Skeletal muscle satellite cell (primary cell): ENCODE measurements around the gene IRF6.

ENCODE experiments used
- H3K27me3 ChIP-seq: 2 replicates; pipeline ENCODE4 v1.7.0; 2013; ENCODE audit warnings: low read length; ENCODE audit not compliant: control insufficient read depth, insufficient read depth
- H3K36me3 ChIP-seq: 2 replicates; pipeline ENCODE4 v1.7.0; 2013; ENCODE audit warnings: mild to moderate bottlenecking, control low read depth, low read length; ENCODE audit not compliant: insufficient read depth
- H3K4me1 ChIP-seq: 2 replicates; pipeline ENCODE4 v1.7.0; 2013; ENCODE audit warnings: low read length; ENCODE audit not compliant: control insufficient read depth, insufficient read depth
- H3K4me2 ChIP-seq: 2 replicates; pipeline ENCODE4 v1.7.0; 2013; ENCODE audit warnings: mild to moderate bottlenecking, low read length
- H3K4me3 ChIP-seq: 2 replicates; pipeline ENCODE4 v1.7.0; 2013; ENCODE audit warnings: low read length
- H3K9ac ChIP-seq: 2 replicates; pipeline ENCODE4 v1.7.0; 2013; ENCODE audit warnings: mild to moderate bottlenecking, low read depth, low read length, moderate library complexity
- H3K9me3 ChIP-seq: replicated peaks from 2 replicates; pipeline ENCODE4 v1.7.0; 2013; ENCODE audit warnings: mild to moderate bottlenecking, control low read depth, low read length

The IRF6 gene

GRCh38 chr1:209752890-209753289 lies 53.1 kb downstream of the IRF6 start:
- Histone ChIP-seq H3K27me3 (peaks cover 6% of the 10 kb centered on the region), H3K4me3 (no peak overlapping the region), H3K9ac (no peak overlapping the region), H3K4me2 (no peak overlapping the region), H3K4me1 (no peaks in the 10 kb centered on the region), H3K36me3 (no peaks in the 10 kb centered on the region), H3K9me3 (no peaks in the 10 kb centered on the region)

GRCh38 chr1:209751627-209752231 lies 54.2 kb downstream of the IRF6 start:
- H3K9me3 ChIP-seq = no peaks in the 10 kb centered on the region
- peaks cover 5% of the 10 kb centered on the region for H3K4me1 ChIP-seq
- H3K36me3 ChIP-seq = no peaks in the 10 kb centered on the region
- no peak overlapping the region for H3K4me2 ChIP-seq
- peaks cover 5% of the 10 kb centered on the region for H3K27me3 ChIP-seq
- no peak overlapping the region for H3K4me3 ChIP-seq
- no peak overlapping the region for H3K9ac ChIP-seq

- Histone ChIP-seq H3K4me3 (no peak overlapping the region), H3K4me1 (peaks cover 5% of the 10 kb centered on the region), H3K36me3 (no peaks in the 10 kb centered on the region), H3K4me2 (no peak overlapping the region), H3K9ac (no peak overlapping the region), H3K27me3 (peaks cover 3% of the 10 kb centered on the region), H3K9me3 (no peaks in the 10 kb centered on the region)
Observed at GRCh38 chr1:209749670-209750323, 56.1 kb downstream of the IRF6 start.

DNA sequence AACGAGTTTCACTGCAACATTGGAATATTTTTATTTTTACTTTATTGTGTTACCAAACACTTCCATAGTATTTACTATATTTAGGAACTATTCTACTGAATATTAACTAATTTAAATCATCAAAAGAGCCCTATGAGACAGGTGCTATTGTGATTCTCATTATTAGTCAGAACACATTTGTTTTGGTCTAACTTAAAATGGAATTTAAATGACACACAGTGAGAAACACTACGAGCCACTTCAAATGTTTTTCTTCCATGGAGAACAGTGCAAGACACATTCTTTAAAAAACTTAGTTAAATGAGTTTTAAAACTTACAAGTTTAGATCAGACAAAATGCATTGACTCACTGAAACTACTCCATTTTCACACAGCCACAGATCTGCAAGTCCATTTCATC lies 56.7 kb downstream of the IRF6 start:
- peaks cover 3% of the 10 kb centered on the region for H3K27me3 ChIP-seq
- H3K36me3 ChIP-seq = no peaks in the 10 kb centered on the region
- no peak overlapping the region for H3K4me2 ChIP-seq
- no peak overlapping the region for H3K4me3 ChIP-seq
- H3K9me3 ChIP-seq = no peaks in the 10 kb centered on the region
- no peak overlapping the region for H3K9ac ChIP-seq
- H3K4me1 ChIP-seq = peaks cover 5% of the 10 kb centered on the region

DNA sequence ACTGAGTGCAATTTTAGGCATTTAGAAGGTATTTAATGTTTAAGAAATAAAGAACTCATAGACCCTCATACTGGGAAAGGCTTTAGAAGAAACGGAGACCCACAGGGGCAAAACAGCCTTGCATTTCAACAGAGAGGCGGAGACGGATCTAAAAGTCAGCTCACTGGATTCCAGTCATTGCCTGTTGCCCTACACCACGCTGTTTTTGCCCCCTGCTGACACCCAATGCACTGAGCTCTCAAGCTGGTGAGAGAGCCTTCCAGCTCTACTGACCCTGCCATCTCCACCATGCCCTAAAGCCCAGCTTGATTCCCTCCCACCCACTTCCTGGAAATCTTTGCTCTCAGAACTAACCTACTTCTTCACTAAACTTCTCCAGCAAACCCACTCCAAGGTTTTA lies 57.3 kb downstream of the IRF6 start:
- Histone ChIP-seq H3K4me1 (peaks cover 5% of the 10 kb centered on the region), H3K36me3 (no peaks in the 10 kb centered on the region), H3K4me2 (no peak overlapping the region), H3K4me3 (no peak overlapping the region), H3K9me3 (no peaks in the 10 kb centered on the region), H3K27me3 (peaks cover 3% of the 10 kb centered on the region), H3K9ac (no peak overlapping the region)

- H3K9me3 ChIP-seq = no peaks in the 10 kb centered on the region
- peaks cover 3% of the 10 kb centered on the region for H3K27me3 ChIP-seq
- peaks cover 14% of the 10 kb centered on the region for H3K4me1 ChIP-seq
- H3K9ac ChIP-seq = no peak overlapping the region
- H3K4me2 ChIP-seq = peak overlapping the region; percentile 73
- H3K36me3 ChIP-seq = no peaks in the 10 kb centered on the region
- H3K4me3 ChIP-seq = peak overlapping the region; percentile 57
Observed at GRCh38 chr1:209747580-209748262, 58.2 kb downstream of the IRF6 start.

- Histone ChIP-seq H3K27me3 (no peaks in the 10 kb centered on the region), H3K4me3 (no peak overlapping the region), H3K4me2 (no peak overlapping the region), H3K9me3 (no peaks in the 10 kb centered on the region), H3K36me3 (no peaks in the 10 kb centered on the region), H3K4me1 (peaks cover 21% of the 10 kb centered on the region), H3K9ac (no peak overlapping the region)
Observed at GRCh38 chr1:209746451-209747165, 59.3 kb downstream of the IRF6 start.

GRCh38 chr1:209743145-209743482 lies 62.8 kb downstream of the IRF6 start:
- H3K4me3 ChIP-seq = no peak overlapping the region
- H3K4me2 ChIP-seq = peak overlapping the region; percentile 42
- peaks cover 4% of the 10 kb centered on the region for H3K27me3 ChIP-seq
- H3K9me3 ChIP-seq = no peaks in the 10 kb centered on the region
- no peak overlapping the region for H3K9ac ChIP-seq
- H3K4me1 ChIP-seq = peaks cover 21% of the 10 kb centered on the region
- no peaks in the 10 kb centered on the region for H3K36me3 ChIP-seq

DNA sequence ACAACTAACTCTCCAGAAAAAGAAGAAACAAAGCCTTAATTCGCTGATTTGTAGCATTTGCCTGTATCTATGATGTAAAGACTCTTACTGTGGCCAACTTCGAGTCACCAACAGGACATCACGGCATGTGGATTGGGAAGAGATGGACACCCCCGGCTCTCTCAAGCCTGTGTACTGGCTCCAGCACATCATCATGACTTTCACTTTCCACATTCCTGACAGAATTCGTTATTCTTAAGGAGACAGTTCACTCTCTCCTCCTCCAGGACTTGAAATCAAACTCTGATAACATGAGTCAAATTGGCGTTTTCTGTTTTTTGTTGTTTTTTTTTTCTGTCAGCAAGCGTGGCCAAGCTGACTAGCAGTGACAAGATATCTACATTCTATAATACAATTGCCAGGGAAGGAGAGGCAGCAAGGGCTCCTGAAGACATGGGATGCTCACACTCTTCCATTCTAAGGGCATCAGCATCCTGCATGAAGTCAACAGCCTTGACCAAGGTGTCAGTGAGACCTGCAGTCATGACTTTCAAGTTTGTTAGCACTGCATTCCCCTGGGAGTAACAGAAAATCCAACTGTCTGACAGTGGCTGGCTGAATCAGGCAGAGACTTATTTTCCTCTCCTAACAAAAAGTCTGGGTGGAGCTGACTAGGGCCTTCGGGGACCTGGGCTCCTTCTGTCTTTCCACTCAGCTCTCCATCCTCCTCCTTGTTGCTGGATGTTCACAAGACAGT lies 63.4 kb downstream of the IRF6 start:
- H3K9ac ChIP-seq = peak overlapping the region; percentile 39
- no peaks in the 10 kb centered on the region for H3K36me3 ChIP-seq
- H3K4me1 ChIP-seq = peaks cover 19% of the 10 kb centered on the region
- H3K27me3 ChIP-seq = peaks cover 5% of the 10 kb centered on the region
- no peak overlapping the region for H3K4me3 ChIP-seq
- H3K9me3 ChIP-seq = no peaks in the 10 kb centered on the region
- peak overlapping the region; percentile 42 for H3K4me2 ChIP-seq

- H3K36me3 ChIP-seq = no peaks in the 10 kb centered on the region
- peaks cover 12% of the 10 kb centered on the region for H3K27me3 ChIP-seq
- no peak overlapping the region for H3K4me3 ChIP-seq
- H3K9ac ChIP-seq = peak overlapping the region; percentile 39
- H3K9me3 ChIP-seq = no peaks in the 10 kb centered on the region
- peaks cover 16% of the 10 kb centered on the region for H3K4me1 ChIP-seq
- H3K4me2 ChIP-seq = peak overlapping the region; percentile 42
Observed at GRCh38 chr1:209741889-209742288, 64.1 kb downstream of the IRF6 start.

GRCh38 chr1:209741193-209741592 lies 64.7 kb downstream of the IRF6 start:
- Histone ChIP-seq H3K9ac (no peak overlapping the region), H3K4me3 (no peak overlapping the region), H3K4me2 (no peak overlapping the region), H3K4me1 (peaks cover 16% of the 10 kb centered on the region), H3K27me3 (peaks cover 18% of the 10 kb centered on the region), H3K9me3 (no peaks in the 10 kb centered on the region), H3K36me3 (no peaks in the 10 kb centered on the region)
